HepG2 (cell line): ENCODE data around the gene TM4SF1. TPM values are rescaled to one million over a fixed set of nuclear protein-coding genes. Genes with fewer than 3 reads are reported as not detected.

Experiments used
- ATAC-seq: fragments of 200-7000 bp; cut with Tn5 transposase; 3 replicates; pipeline ENCODE4 v1.9.1; 2020; ENCODE audit warnings: mild to moderate bottlenecking, moderate library complexity
- BruUV-seq: library from RNA; stranded (reverse); fragments of 400-500 nt; replicated peaks from 2 replicates; lab custom pipeline; 2021; lab: Mats Ljungman, UMichigan
- CTCF ChIA-PET: fragments of 300-600 bp; formaldehyde crosslinking; extraction: SDS; loops from one replicate; lab custom pipeline; 2021; ENCODE audit warnings: low total read pairs, inconsistent platforms, low intra/inter-chr PET ratio; lab: Yijun Ruan, JAX
- POLR2A ChIA-PET: fragments of 350-600 bp; sonication (Branson Sonifier 250); formaldehyde crosslinking; loops from one replicate; lab custom pipeline; 2020; ENCODE audit warnings: antibody characterized with exemption, inconsistent platforms; lab: Yijun Ruan, JAX
- DNase-seq: peaks from one replicate; pipeline ENCODE4 v3.0.0-alpha.2; 2015; ENCODE audit warnings: low spot score
- FAIRE-seq: peaks from 3 replicates; lab custom pipeline; 2011; peaks lifted over from hg19 to GRCh38; lab: Jason Lieb, UNC
- H2AFZ ChIP-seq: one replicate; pipeline ENCODE4 v1.6.1; 2011; ENCODE audit warnings: low read length, inconsistent platforms
- H3K27ac ChIP-seq: fragments of 300-600 bp; 3 replicates; pipeline ENCODE4 v1.8.0; 2011; ENCODE audit warnings: mixed run types, mild to moderate bottlenecking, mixed read lengths, low read length, inconsistent platforms; ENCODE audit not compliant: insufficient read depth; ENCODE audit errors: extremely low read length
- H3K27me3 ChIP-seq, 2 experiments: fragments of 200-600 bp in 1 of 2; 2 replicates in 1 of 2; 3 replicates in 1 of 2; pipeline versions ENCODE4 v1.6.0 to v1.8.0; 2011; ENCODE audit warnings: low read length in 2 of 2, mild to moderate bottlenecking in 2 of 2, moderate library complexity in 2 of 2, inconsistent platforms in 1 of 2; ENCODE audit not compliant: insufficient read depth in 2 of 2, control insufficient read depth in 1 of 2
- H3K36me3 ChIP-seq, 2 experiments: fragments of 200-600 bp in 1 of 2; replicated peaks in 1 of 2; 2 replicates in 1 of 2; 3 replicates in 1 of 2; pipeline versions ENCODE4 v1.5.1 to v1.8.0; 2011; ENCODE audit warnings: low read length in 2 of 2, inconsistent platforms in 1 of 2; ENCODE audit not compliant: insufficient read depth in 2 of 2, control insufficient read depth in 1 of 2
- H3K4me1 ChIP-seq: 2 replicates; pipeline ENCODE4 v1.5.1; 2012; ENCODE audit warnings: low read length, inconsistent platforms; ENCODE audit not compliant: insufficient read depth
- H3K4me2 ChIP-seq: 2 replicates; pipeline ENCODE4 v1.6.0; 2011; ENCODE audit warnings: low read depth, low read length, inconsistent platforms
- H3K4me3 ChIP-seq, 3 experiments: fragments of 200-600 bp in 1 of 3; sonication (generic), shearing (Covaris generic) in 1 of 3; replicated peaks in 1 of 3; 2 replicates each; pipeline ENCODE4 v1.5.1; 2011 to 2016; ENCODE audit warnings: low read length in 3 of 3, inconsistent platforms in 2 of 3, low read depth in 2 of 3, mild to moderate bottlenecking in 2 of 3, control low read depth in 1 of 3, mixed read lengths in 1 of 3; ENCODE audit not compliant: insufficient read depth in 1 of 3
- H3K79me2 ChIP-seq: one replicate; pipeline ENCODE4 v1.6.1; 2011; ENCODE audit warnings: low read length, inconsistent platforms; ENCODE audit not compliant: insufficient read depth
- H3K9ac ChIP-seq: 2 replicates; pipeline ENCODE4 v1.6.0; 2011; ENCODE audit warnings: mild to moderate bottlenecking, low read depth, low read length, inconsistent platforms; ENCODE audit not compliant: insufficient read depth
- H3K9me3 ChIP-seq: 2 replicates; pipeline ENCODE4 v1.5.1; 2012; ENCODE audit warnings: mild to moderate bottlenecking, low read length
- H4K20me1 ChIP-seq: 2 replicates; pipeline ENCODE4 v1.6.0; 2011; ENCODE audit warnings: inconsistent platforms, mild to moderate bottlenecking, low read length, moderate library complexity; ENCODE audit not compliant: insufficient read depth
- BATF2 ChIP-seq: sonication (generic); formaldehyde crosslinking; IDR thresholded peaks from 2 replicates; pipeline ENCODE4 v1.8.0; 2022; ENCODE audit warnings: mild to moderate bottlenecking, missing genetic modification reagents, moderate library complexity
- HDAC6 ChIP-seq: fragments of 200-600 bp; sonication (generic); IDR thresholded peaks from 2 replicates; pipeline ENCODE4 v1.7.0; 2017; ENCODE audit warnings: mild to moderate bottlenecking, antibody characterized with exemption, low read length, low read depth
- IRF1 ChIP-seq: sonication (generic); formaldehyde crosslinking; IDR thresholded peaks from 2 replicates; pipeline ENCODE4 v1.4.0; 2020; ENCODE audit warnings: low read depth, mild to moderate bottlenecking, missing genetic modification reagents
- ISL2 ChIP-seq: sonication (generic); formaldehyde crosslinking; IDR thresholded peaks from 2 replicates; pipeline ENCODE4 v1.5.0; 2020; ENCODE audit warnings: missing genetic modification reagents
- KDM4B ChIP-seq: sonication (generic); formaldehyde crosslinking; IDR thresholded peaks from 2 replicates; pipeline ENCODE4 v1.4.0; 2020; ENCODE audit warnings: missing genetic modification reagents
- MATR3 ChIP-seq: sonication (generic); formaldehyde crosslinking; IDR thresholded peaks from 2 replicates; pipeline ENCODE4 v1.4.0; 2020; ENCODE audit warnings: missing genetic modification reagents
- NFIC ChIP-seq: IDR thresholded peaks from 2 replicates; pipeline ENCODE4 v1.6.1; 2012; ENCODE audit warnings: mild to moderate bottlenecking, low read length, inconsistent platforms
- NFYB ChIP-seq: sonication (generic); formaldehyde crosslinking; IDR thresholded peaks from 2 replicates; pipeline ENCODE4 v1.4.0; 2020; ENCODE audit warnings: missing genetic modification reagents
- NFYC ChIP-seq: IDR thresholded peaks from 2 replicates; pipeline ENCODE4 v1.6.1; 2016; ENCODE audit warnings: missing genetic modification reagents, missing compliant biosample characterization
- RXRA ChIP-seq: sonication (generic); formaldehyde crosslinking; IDR thresholded peaks from 2 replicates; pipeline ENCODE4 v1.5.1; 2020; ENCODE audit warnings: missing genetic modification reagents
- SP1 ChIP-seq, 2 experiments: fragments of 450-650 bp in 1 of 2; sonication (generic) in 1 of 2; formaldehyde crosslinking in 1 of 2; IDR thresholded peaks; 2 replicates each; pipeline versions ENCODE4 v1.4.0 to v1.6.1; 2016 to 2020; ENCODE audit warnings: missing genetic modification reagents in 1 of 2
- TCF12 ChIP-seq, 2 experiments: fragments of 450-650 bp in 1 of 2; sonication (generic) in 1 of 2; formaldehyde crosslinking in 1 of 2; IDR thresholded peaks; 2 replicates each; pipeline versions ENCODE4 v1.6.1 to v1.8.0; 2017 to 2022; ENCODE audit warnings: antibody characterized with exemption in 1 of 2, mild to moderate bottlenecking in 1 of 2, missing genetic modification reagents in 1 of 2, moderate library complexity in 1 of 2
- TFE3 ChIP-seq: IDR thresholded peaks from 2 replicates; pipeline ENCODE4 v1.6.1; 2016
- ZFP36 ChIP-seq: fragments of 150-350 bp; IDR thresholded peaks from 2 replicates; pipeline ENCODE4 v1.6.1; 2018; ENCODE audit warnings: borderline replicate concordance, low read length, low read depth; ENCODE audit not compliant: partially characterized antibody
- ZFY ChIP-seq: sonication (generic); formaldehyde crosslinking; IDR thresholded peaks from 2 replicates; pipeline ENCODE4 v1.4.0; 2020; ENCODE audit warnings: missing genetic modification reagents
- ZMAT3 ChIP-seq: sonication (generic); formaldehyde crosslinking; conservative IDR thresholded peaks from 2 replicates; pipeline ENCODE4 v1.7.0; 2021; ENCODE audit warnings: missing genetic modification reagents
- ZNF230 ChIP-seq: sonication (generic); formaldehyde crosslinking; IDR thresholded peaks from 2 replicates; pipeline ENCODE4 v1.4.0; 2020; ENCODE audit warnings: mild to moderate bottlenecking, missing genetic modification reagents
- ZNF549 ChIP-seq: sonication (generic); formaldehyde crosslinking; IDR thresholded peaks from 2 replicates; pipeline ENCODE4 v1.5.0; 2020; ENCODE audit warnings: missing genetic modification reagents
- ZNF572 ChIP-seq: sonication (generic); formaldehyde crosslinking; IDR thresholded peaks from 2 replicates; pipeline ENCODE4 v1.5.1; 2020; ENCODE audit warnings: mild to moderate bottlenecking, missing genetic modification reagents
- ZNF841 ChIP-seq: sonication (generic); formaldehyde crosslinking; IDR thresholded peaks from 2 replicates; pipeline ENCODE4 v1.8.1; 2023; ENCODE audit warnings: missing genetic modification reagents, borderline replicate concordance
- ZSCAN25 ChIP-seq: sonication (generic); formaldehyde crosslinking; IDR thresholded peaks from 2 replicates; pipeline ENCODE4 v1.8.0; 2022; ENCODE audit warnings: mild to moderate bottlenecking, missing genetic modification reagents
- WGBS: methylation state at CpG from one replicate; pipeline ENCODE4 v1.1.6; 2017; ENCODE audit warnings: low lambda C conversion rate; 5-methylcytosine and 5-hydroxymethylcytosine counted together
- in situ Hi-C: cut with HindIII; loops from 2 replicates; pipeline ENCODE4 v1.10.0; 2017; ENCODE audit warnings: low pct_unique_long_range_greater_than_20kb; ENCODE audit not compliant: extremely low pct_ligation_motif_present
- intact Hi-C: fragments of 100-400 bp; cut with micrococcal nuclease; formaldehyde crosslinking; loops from one replicate; pipeline ENCODE4 v1.10.0; 2022; ENCODE audit not compliant: unreplicated experiment
- polyA plus RNA-seq, 8 experiments: library from polyadenylated mRNA; depleted of rRNA in 3 of 8; stranded (reverse) in 7 of 8; unstranded in 1 of 8; fragments of >200 nt; fragmentation: Illumina TruSeq in 4 of 8; extraction: Trizol in 4 of 8; gene quantifications; 2 replicates each; pipeline versions ENCODE4 v1.2.1 to v1.2.3, GENCODE V29; 2011 to 2016; ENCODE audit warnings: low read depth in 4 of 8, missing spikeins in 1 of 8, mixed read lengths in 1 of 8; ENCODE audit not compliant: insufficient read depth in 1 of 8
- total RNA-seq, 5 experiments: library from RNA; depleted of rRNA; stranded (reverse); fragments of >200 nt; fragmentation: Illumina TruSeq; extraction: Trizol; gene quantifications; 2 replicates each; pipeline ENCODE4 v1.2.3, GENCODE V29; 2016; ENCODE audit warnings: low read depth in 1 of 5

TM4SF1 gene
- total and polyA plus RNA-seq, 2 of the 13 experiments (the other 11 are each of a cell fraction or from before 2014, with no cell fraction given) = 431 to 1,359 TPM

- TF ChIP-seq TFE3 (peak; percentile 3; the same call in 1 of the 2 replicates), HDAC6 (no peak), ZFP36 (no peak)
These were observed 24.5 kb upstream of the TM4SF1 start (continued) for GRCh38 chr3:149401926-149402310.

GRCh38 chr3:149401212-149401925 lies 23.9 kb upstream of the TM4SF1 start:
- no peaks in the 10 kb centered on the region for H3K9me3 ChIP-seq
- ATAC-seq (peak; percentile 98), DNase-seq (peak; percentile 97), FAIRE-seq (no peak)
- intact Hi-C loops = loop anchor here (1.0 kb wide), 1 partner anchor 8 kb away; no protein-coding TSS in a partner anchor
- H2AFZ ChIP-seq = no peak overlapping the region
- peak overlapping the region; percentile 71 for H3K4me2 ChIP-seq
- 0% methylated on average over 3 of the region's 3 CpGs for WGBS
- CTCF ChIA-PET = no interaction called here
- in situ Hi-C loops = no loop called here
- POLR2A ChIA-PET = interaction anchor here (0.8 to 3.1 kb wide), 19 partner anchors 9 to 410 kb away, joined by 3 to 73 read pairs (median 4); partner anchors contain the start of genes GYG1, HPS3, TM4SF1 and TM4SF4
- H3K27ac ChIP-seq = peak overlapping the region; percentile 94
- peak overlapping the region in 2 of 3 experiments; percentile 4 to 36; a peak in 1 of 6 replicates for H3K4me3 ChIP-seq
- TSS peak; percentile 97 for BruUV-seq
- H3K36me3 ChIP-seq = no peaks in the 10 kb centered on the region
- no peaks in the 10 kb centered on the region for H3K79me2 ChIP-seq
- H3K27me3 ChIP-seq = no peaks in the 10 kb centered on the region
- peak overlapping the region; percentile 72 for H3K9ac ChIP-seq
- H4K20me1 ChIP-seq = no peaks in the 10 kb centered on the region
- peaks cover 84% of the 10 kb centered on the region for H3K4me1 ChIP-seq
- no peak for TF ChIP-seq NFYC (CRISPR knock-in tag)
- TF ChIP-seq SP1 (IDR thresholded peaks at IDR 0.05) = no peak
- no peak for TF ChIP-seq SP1 (CRISPR knock-in tag; IDR thresholded peaks at IDR 0.05)
- no peak for TF ChIP-seq KDM4B (CRISPR knock-in tag)
- TF ChIP-seq ZNF549 (CRISPR knock-in tag) = no peak
- no peak; the same call in 1 of the 2 replicates for TF ChIP-seq IRF1
- TF ChIP-seq NFIC = peak; percentile 99
- no peak for TF ChIP-seq RXRA (CRISPR knock-in tag)
- TF ChIP-seq TCF12 (IDR thresholded peaks at IDR 0.05) = no peak
- peak; percentile 50; the same call in 1 of the 2 replicates for TF ChIP-seq TCF12 (CRISPR knock-in tag; IDR thresholded peaks at IDR 0.05)
- TF ChIP-seq ZFY = no peak
- TF ChIP-seq ZNF572 (CRISPR knock-in tag) = no peak
- no peak for TF ChIP-seq MATR3
- peak; percentile 98 for TF ChIP-seq ISL2
- TF ChIP-seq ZSCAN25 (CRISPR knock-in tag) = no peak
- TF ChIP-seq BATF2 = no peak
- no peak for TF ChIP-seq ZNF841
- no peak for TF ChIP-seq ZMAT3 (CRISPR knock-in tag)
- no peak for TF ChIP-seq ZNF230 (CRISPR knock-in tag)
- no peak for TF ChIP-seq NFYB (CRISPR knock-in tag)
